Panc1 (cell line): Measurements from ENCODE around the gene PNP. TPM values are rescaled to one million over a fixed set of nuclear protein-coding genes. Genes with fewer than 3 reads are reported as not detected.
"Not testable (repeated sequence)": the region's sequence is repeated elsewhere in the genome, so short reads cannot be mapped to it uniquely, and the experiment has no call there.

Experiments used
- ATAC-seq: fragments of 200-7000 bp; cut with Tn5 transposase; 2 replicates; pipeline ENCODE4 v1.9.1; 2020; ENCODE audit warnings: mild to moderate bottlenecking, moderate library complexity
- BruUV-seq: library from RNA; stranded (reverse); fragments of 400-500 nt; replicated peaks from 2 replicates; lab custom pipeline; 2021; lab: Mats Ljungman, UMichigan
- CTCF ChIA-PET: fragments of 300-600 bp; sonication (Branson Sonifier 250); formaldehyde crosslinking; loops from one replicate; lab custom pipeline; 2022; ENCODE audit warnings: antibody characterized with exemption; lab: Charles Lee
- POLR2A ChIA-PET: fragments of 300-600 bp; sonication (Branson Sonifier 250); formaldehyde crosslinking; loops from one replicate; lab custom pipeline; 2022; ENCODE audit warnings: antibody characterized with exemption; lab: Charles Lee
- DNase-seq: peaks from one replicate; pipeline ENCODE4 v3.0.0-alpha.2; 2010; ENCODE audit warnings: low read depth, low spot score
- H3K27ac ChIP-seq: 2 replicates; pipeline ENCODE4 v1.5.1; 2011; ENCODE audit warnings: mild to moderate bottlenecking, low read length, inconsistent platforms
- H3K27me3 ChIP-seq: fragments of 200-500 bp; sonication (Bioruptor generic); 2 replicates; pipeline ENCODE4 v1.6.0; 2014; ENCODE audit warnings: low read length, inconsistent platforms; ENCODE audit not compliant: control insufficient read depth, insufficient read depth
- H3K36me3 ChIP-seq: fragments of 200-500 bp; sonication (Bioruptor generic); 2 replicates; pipeline ENCODE4 v1.5.1; 2014; ENCODE audit warnings: inconsistent platforms, mild to moderate bottlenecking, low read length, moderate library complexity; ENCODE audit not compliant: control insufficient read depth, insufficient read depth
- H3K4me1 ChIP-seq: 2 replicates; pipeline ENCODE4 v1.5.1; 2011; ENCODE audit warnings: inconsistent platforms, mild to moderate bottlenecking, low read length, moderate library complexity; ENCODE audit not compliant: control insufficient read depth, insufficient read depth
- H3K4me3 ChIP-seq, 2 experiments: 2 replicates each; pipeline ENCODE4 v1.5.1; 2011 to 2012; ENCODE audit warnings: low read depth in 2 of 2, low read length in 2 of 2, mild to moderate bottlenecking in 2 of 2, inconsistent platforms in 1 of 2, moderate library complexity in 1 of 2
- H3K9me3 ChIP-seq: fragments of 200-500 bp; sonication (Bioruptor generic); 2 replicates; pipeline ENCODE4 v1.5.1; 2014; ENCODE audit warnings: low read depth, mild to moderate bottlenecking, inconsistent platforms, low read length, moderate library complexity; ENCODE audit not compliant: control insufficient read depth, insufficient read depth
- CTCF ChIP-seq: fragments of 450-650 bp; IDR thresholded peaks from 2 replicates; pipeline ENCODE4 v1.5.1; 2017; ENCODE audit warnings: mild to moderate bottlenecking
- POLR2AphosphoS5 ChIP-seq: IDR thresholded peaks from 2 replicates; pipeline ENCODE4 v1.6.1; 2012; ENCODE audit warnings: mild to moderate bottlenecking, low read depth, low read length, moderate library complexity
- SIN3A ChIP-seq: IDR thresholded peaks from 2 replicates; pipeline ENCODE4 v1.6.1; 2012; ENCODE audit warnings: low read depth, mild to moderate bottlenecking, low read length, moderate library complexity, borderline replicate concordance; ENCODE audit not compliant: insufficient read depth
- TCF7L2 ChIP-seq: IDR thresholded peaks from 2 replicates; pipeline ENCODE4 v1.6.1; 2011; ENCODE audit warnings: mild to moderate bottlenecking, low read depth, low read length, inconsistent platforms
- in situ Hi-C: cut with HindIII; loops from 2 replicates; pipeline ENCODE4 v1.10.0; 2016; ENCODE audit warnings: low sequenced_read_pairs, low pct_unique_long_range_greater_than_20kb
- intact Hi-C: fragments of 100-400 bp; cut with micrococcal nuclease; formaldehyde crosslinking; loops from one replicate; pipeline ENCODE4 v1.10.0; 2022; ENCODE audit not compliant: unreplicated experiment
- total RNA-seq: library from RNA; stranded (reverse); gene quantifications from one replicate; pipeline ENCODE4 v1.2.1, GENCODE V29; 2021; ENCODE audit not compliant: unreplicated experiment
- TF ChIP-seq, protein P1 (sequence below), 2 experiments: IDR thresholded peaks; 2 replicates each; pipeline ENCODE4 v1.6.1; 2011 to 2012; ENCODE audit warnings: low read depth in 2 of 2, control low read depth in 1 of 2, low read length in 1 of 2, mild to moderate bottlenecking in 1 of 2, moderate library complexity in 1 of 2; ENCODE audit not compliant: insufficient read depth in 1 of 2

PNP gene
- total RNA-seq, 1 experiment from 2014 or later, result 35.1 TPM

DNA sequence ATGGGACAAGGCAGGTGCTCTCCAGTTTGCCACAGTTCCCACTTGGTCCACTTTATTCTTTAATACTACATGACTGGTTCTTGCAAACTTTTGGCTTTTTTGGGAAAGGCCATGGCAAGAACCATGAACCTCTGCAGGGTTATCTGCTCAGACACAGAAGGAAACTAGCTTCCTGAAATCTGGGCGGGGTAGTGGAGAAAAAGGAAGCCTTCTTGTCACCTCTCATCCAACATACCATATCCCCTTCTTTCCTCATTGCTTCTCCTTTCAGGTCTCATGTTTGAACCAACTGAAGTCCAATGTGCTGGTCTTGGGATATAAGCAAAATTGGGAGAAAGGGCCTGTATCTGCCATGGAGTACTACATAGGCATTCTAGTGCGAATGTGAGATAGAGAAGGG is 27.7 kb upstream of the PNP start:
- in situ Hi-C loops (no loop called here), intact Hi-C loops (no loop called here)
- H3K36me3 ChIP-seq, result no peaks in the 10 kb centered on the region; the same call in none of the 2 replicates
- H3K27ac ChIP-seq, result no peak overlapping the region
- H3K27me3 ChIP-seq, result no peaks in the 10 kb centered on the region
- CTCF ChIA-PET, result no interaction called here
- TF ChIP-seq TCF7L2, result no peak
- TF ChIP-seq CTCF, result no peak
- no peak for TF ChIP-seq POLR2AphosphoS5
- TF ChIP-seq, protein P1, sequence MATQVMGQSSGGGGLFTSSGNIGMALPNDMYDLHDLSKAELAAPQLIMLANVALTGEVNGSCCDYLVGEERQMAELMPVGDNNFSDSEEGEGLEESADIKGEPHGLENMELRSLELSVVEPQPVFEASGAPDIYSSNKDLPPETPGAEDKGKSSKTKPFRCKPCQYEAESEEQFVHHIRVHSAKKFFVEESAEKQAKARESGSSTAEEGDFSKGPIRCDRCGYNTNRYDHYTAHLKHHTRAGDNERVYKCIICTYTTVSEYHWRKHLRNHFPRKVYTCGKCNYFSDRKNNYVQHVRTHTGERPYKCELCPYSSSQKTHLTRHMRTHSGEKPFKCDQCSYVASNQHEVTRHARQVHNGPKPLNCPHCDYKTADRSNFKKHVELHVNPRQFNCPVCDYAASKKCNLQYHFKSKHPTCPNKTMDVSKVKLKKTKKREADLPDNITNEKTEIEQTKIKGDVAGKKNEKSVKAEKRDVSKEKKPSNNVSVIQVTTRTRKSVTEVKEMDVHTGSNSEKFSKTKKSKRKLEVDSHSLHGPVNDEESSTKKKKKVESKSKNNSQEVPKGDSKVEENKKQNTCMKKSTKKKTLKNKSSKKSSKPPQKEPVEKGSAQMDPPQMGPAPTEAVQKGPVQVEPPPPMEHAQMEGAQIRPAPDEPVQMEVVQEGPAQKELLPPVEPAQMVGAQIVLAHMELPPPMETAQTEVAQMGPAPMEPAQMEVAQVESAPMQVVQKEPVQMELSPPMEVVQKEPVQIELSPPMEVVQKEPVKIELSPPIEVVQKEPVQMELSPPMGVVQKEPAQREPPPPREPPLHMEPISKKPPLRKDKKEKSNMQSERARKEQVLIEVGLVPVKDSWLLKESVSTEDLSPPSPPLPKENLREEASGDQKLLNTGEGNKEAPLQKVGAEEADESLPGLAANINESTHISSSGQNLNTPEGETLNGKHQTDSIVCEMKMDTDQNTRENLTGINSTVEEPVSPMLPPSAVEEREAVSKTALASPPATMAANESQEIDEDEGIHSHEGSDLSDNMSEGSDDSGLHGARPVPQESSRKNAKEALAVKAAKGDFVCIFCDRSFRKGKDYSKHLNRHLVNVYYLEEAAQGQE (IDR thresholded peaks at IDR 0.05; ENCODE audit: insufficient read depth in 1 of 2, low read depth in 2 of 2, low read length in 1 of 2), result no peak
- no peak for TF ChIP-seq SIN3A
- ATAC-seq (no peak), DNase-seq (no peak)
- no peaks in the 10 kb centered on the region for H3K9me3 ChIP-seq
- BruUV-seq, result no TSS peak
- no peak overlapping the region for H3K4me3 ChIP-seq
- POLR2A ChIA-PET, result interaction anchor here (0.6 kb wide), 1 partner anchor 17 kb away, joined by 3 read pairs; no protein-coding TSS in a partner anchor
- no peaks in the 10 kb centered on the region for H3K4me1 ChIP-seq

DNA sequence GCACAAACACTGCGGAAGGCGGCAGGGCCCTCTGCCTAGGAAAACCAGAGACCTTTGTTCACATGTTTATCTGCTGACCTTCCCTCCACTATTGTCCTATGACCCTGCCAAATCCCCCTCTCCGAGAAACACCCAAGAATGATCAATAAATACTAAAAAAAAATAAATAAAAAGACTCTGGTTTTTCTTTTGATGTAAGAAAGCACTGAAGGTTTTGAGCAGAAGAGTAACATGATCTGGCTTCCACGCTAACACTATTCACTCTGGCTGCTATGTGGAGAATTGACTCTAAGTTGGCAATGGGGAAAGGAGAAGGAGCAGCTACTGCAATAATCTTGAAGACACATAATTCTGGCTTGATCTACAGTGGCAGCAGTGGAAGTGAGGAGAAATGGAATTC is 25.6 kb upstream of the PNP start:
- CTCF ChIA-PET, H3K36me3 ChIP-seq, H3K4me1 ChIP-seq, DNase-seq, H3K27ac ChIP-seq, H3K27me3 ChIP-seq, H3K9me3 ChIP-seq, POLR2A ChIA-PET, ATAC-seq, H3K4me3 ChIP-seq, BruUV-seq, in situ Hi-C loops, intact Hi-C loops: not testable (repeated sequence)

- intact Hi-C loops, result no loop called here
- POLR2A ChIA-PET, result interaction anchor here (0.6 kb wide), 1 partner anchor 8 kb away, joined by 4 read pairs; the partner anchor contains the start of genes APEX1 and OSGEP
- Histone ChIP-seq H3K9me3 (no peaks in the 10 kb centered on the region), H3K27ac (no peak overlapping the region), H3K27me3 (no peaks in the 10 kb centered on the region), H3K4me1 (no peaks in the 10 kb centered on the region), H3K4me3 (no peak overlapping the region), H3K36me3 (peaks cover 8% of the 10 kb centered on the region)
- BruUV-seq, result no TSS peak
- CTCF ChIA-PET, result no interaction called here
- TF ChIP-seq, protein P1 (IDR thresholded peaks at IDR 0.05; ENCODE audit: insufficient read depth in 1 of 2, low read depth in 2 of 2, low read length in 1 of 2), result no peak
- TF ChIP-seq TCF7L2, result no peak
- TF ChIP-seq POLR2AphosphoS5, result no peak
- no peak for TF ChIP-seq SIN3A
- TF ChIP-seq CTCF, result no peak
- in situ Hi-C loops, result no loop called here
- ATAC-seq (no peak), DNase-seq (no peak)
Measured at GRCh38 chr14:20446889-20447288, 22.3 kb upstream of the PNP start.
